GM23338 (cell line): ENCODE results near the gene SF1. TPM values are rescaled to one million over a fixed set of nuclear protein-coding genes. Genes with fewer than 3 reads are reported as not detected.
"Not testable (repeated sequence)": the region's sequence is repeated elsewhere in the genome, so short reads cannot be mapped to it uniquely, and the experiment has no call there.

Source experiments
- ATAC-seq: fragments of 200-7000 bp; cut with Tn5 transposase; 3 replicates; pipeline ENCODE4 v1.9.1; 2020
- DNase-seq: peaks from one replicate; pipeline ENCODE4 v3.0.0-alpha.2; 2015; ENCODE audit warnings: low spot score
- H2AFZ ChIP-seq: fragments of 200-600 bp; sonication (generic); 2 replicates; pipeline ENCODE4 v1.8.0; 2016; ENCODE audit warnings: antibody characterized with exemption, mild to moderate bottlenecking, moderate library complexity
- H3F3A ChIP-seq: fragments of 200-600 bp; sonication (generic); replicated peaks from 2 replicates; pipeline ENCODE4 v1.8.0; 2017; ENCODE audit warnings: antibody characterized with exemption, mixed run types, low read depth
- H3K27ac ChIP-seq: fragments of 200-600 bp; sonication (generic); 2 replicates; pipeline ENCODE4 v1.6.1; 2016; ENCODE audit warnings: low read depth
- H3K27me3 ChIP-seq: fragments of 200-600 bp; sonication (generic); 2 replicates; pipeline ENCODE4 v1.8.0; 2016; ENCODE audit warnings: mild to moderate bottlenecking, mixed run types, moderate library complexity; ENCODE audit not compliant: insufficient read depth
- H3K36me3 ChIP-seq: fragments of 200-600 bp; sonication (generic); 2 replicates; pipeline ENCODE4 v1.8.0; 2016; ENCODE audit warnings: mild to moderate bottlenecking; ENCODE audit not compliant: insufficient read depth
- H3K4me1 ChIP-seq: fragments of 200-600 bp; sonication (generic); 2 replicates; pipeline ENCODE4 v1.8.0; 2016; ENCODE audit warnings: mild to moderate bottlenecking, moderate library complexity; ENCODE audit not compliant: insufficient read depth
- H3K4me2 ChIP-seq: fragments of 200-600 bp; sonication (generic); 2 replicates; pipeline ENCODE4 v1.7.1; 2017; ENCODE audit warnings: mixed run types
- H3K4me3 ChIP-seq: fragments of 200-600 bp; sonication (generic); 2 replicates; pipeline ENCODE4 v1.6.1; 2016; ENCODE audit warnings: mixed run types
- H3K79me2 ChIP-seq: fragments of 200-600 bp; sonication (generic); replicated peaks from 2 replicates; pipeline ENCODE4 v1.8.0; 2017; ENCODE audit warnings: mild to moderate bottlenecking; ENCODE audit not compliant: insufficient read depth
- H3K9me2 ChIP-seq: fragments of 200-600 bp; sonication (generic); 2 replicates; pipeline ENCODE4 v1.8.0; 2017; ENCODE audit not compliant: insufficient read depth
- H4K20me1 ChIP-seq: fragments of 200-600 bp; sonication (generic); replicated peaks from 2 replicates; pipeline ENCODE4 v1.8.0; 2017; ENCODE audit warnings: mild to moderate bottlenecking; ENCODE audit not compliant: insufficient read depth
- H3K27ac Mint-ChIP-seq: 2 replicates; pipeline ENCODE4 v1.8.0; 2020; ENCODE audit warnings: inconsistent platforms, mild to moderate bottlenecking, moderate library complexity, mixed read lengths
- H3K27me3 Mint-ChIP-seq: 3 replicates; pipeline ENCODE4 v1.8.0; 2022; ENCODE audit warnings: low read depth, mild to moderate bottlenecking, moderate library complexity, mixed read lengths, inconsistent platforms; ENCODE audit not compliant: insufficient read depth, poor library complexity
- H3K36me3 Mint-ChIP-seq: 3 replicates; pipeline ENCODE4 v1.8.0; 2021; ENCODE audit warnings: low read depth, mild to moderate bottlenecking, inconsistent platforms, moderate library complexity, mixed read lengths
- H3K4me1 Mint-ChIP-seq: 3 replicates; pipeline ENCODE4 v1.8.0; 2020; ENCODE audit warnings: mild to moderate bottlenecking, inconsistent platforms, mixed read lengths
- H3K4me3 Mint-ChIP-seq: 3 replicates; pipeline ENCODE4 v1.8.0; 2021; ENCODE audit warnings: moderate library complexity, mild to moderate bottlenecking, inconsistent platforms, mixed read lengths
- H3K9me3 Mint-ChIP-seq: 3 replicates; pipeline ENCODE4 v1.8.0; 2020; ENCODE audit warnings: moderate library complexity, mild to moderate bottlenecking, inconsistent platforms, mixed read lengths
- CREB1 ChIP-seq: fragments of 250-450 bp; sonication (Bioruptor Pico); IDR thresholded peaks from 2 replicates; pipeline ENCODE4 v1.5.0; 2020; ENCODE audit warnings: low read depth, mild to moderate bottlenecking, moderate library complexity
- ETS1 ChIP-seq: IDR thresholded peaks from 2 replicates; pipeline ENCODE4 v1.6.1; 2016; ENCODE audit warnings: antibody characterized with exemption
- EZH2phosphoT487 ChIP-seq: fragments of 200-600 bp; sonication (generic); IDR thresholded peaks from one replicate; pipeline ENCODE4 v1.8.1; 2018; ENCODE audit warnings: antibody characterized with exemption; ENCODE audit not compliant: unreplicated experiment
- JUNB ChIP-seq: IDR thresholded peaks from one replicate; pipeline ENCODE4 v1.6.1; 2016; ENCODE audit warnings: antibody characterized with exemption; ENCODE audit not compliant: unreplicated experiment
- NANOG ChIP-seq: IDR thresholded peaks from 2 replicates; pipeline ENCODE4 v1.6.1; 2016; ENCODE audit warnings: antibody characterized with exemption, borderline replicate concordance
- POLR2AphosphoS5 ChIP-seq: IDR thresholded peaks from 2 replicates; pipeline ENCODE4 v1.6.1; 2016; ENCODE audit warnings: antibody characterized with exemption, low read depth
- REST ChIP-seq: IDR thresholded peaks from one replicate; pipeline ENCODE4 v1.6.1; 2018; ENCODE audit warnings: antibody characterized with exemption; ENCODE audit not compliant: unreplicated experiment
- STAT1 ChIP-seq: IDR thresholded peaks from one replicate; pipeline ENCODE4 v1.6.1; 2016; ENCODE audit warnings: antibody characterized with exemption; ENCODE audit not compliant: unreplicated experiment
- ZNF462 ChIP-seq: fragments of 250-450 bp; sonication (Bioruptor Pico); IDR thresholded peaks from 2 replicates; pipeline ENCODE4 v1.5.0; 2020; ENCODE audit warnings: mild to moderate bottlenecking, moderate library complexity
- polyA plus RNA-seq: library from polyadenylated mRNA; unstranded; fragments of >200 nt; fragmentation: Nextera tagmentation; extraction: Ambion mirVana; gene quantifications from 2 replicates; pipeline ENCODE4 v1.2.1, GENCODE V29; 2016
- total RNA-seq: library from RNA; depleted of rRNA; stranded (reverse); fragments of >200 nt; shearing (Covaris generic); gene quantifications from 2 replicates; pipeline ENCODE4 v1.2.3, GENCODE V29; 2014

Gene SF1
- total and polyA plus RNA-seq, 2 experiments from 2014 or later, result 76.9 to 252 TPM

GRCh38 chr11:64817476-64817875 lies 39.1 kb upstream of the SF1 start:
- Histone ChIP-seq H3K27ac (no peak overlapping the region), H3F3A (no peaks in the 10 kb centered on the region), H3K4me2 (no peak overlapping the region), H3K27me3 (no peaks in the 10 kb centered on the region), H3K4me3 (no peak overlapping the region), H3K36me3 (no peaks in the 10 kb centered on the region), H2AFZ (no peak overlapping the region), H3K9me2 (no peaks in the 10 kb centered on the region), H3K4me1 (no peaks in the 10 kb centered on the region), H3K79me2 (no peaks in the 10 kb centered on the region), H4K20me1 (no peaks in the 10 kb centered on the region)
- Mint-ChIP-seq H3K27me3 (peaks cover 10% of the 10 kb centered on the region), H3K36me3 (no peaks in the 10 kb centered on the region), H3K27ac (no peak overlapping the region), H3K4me3 (no peak overlapping the region; the same call in 2 of the 3 replicates), H3K9me3 (no peaks in the 10 kb centered on the region), H3K4me1 (no peaks in the 10 kb centered on the region)
- TF ChIP-seq NANOG (no peak), CREB1 (CRISPR knock-in tag) (no peak), ETS1 (no peak), EZH2phosphoT487 (no peak), REST (no peak), POLR2AphosphoS5 (no peak), STAT1 (no peak), JUNB (no peak), ZNF462 (CRISPR knock-in tag) (no peak)
- DNase-seq (no peak), ATAC-seq (no peak)

GRCh38 chr11:64815433-64815832 lies 37.1 kb upstream of the SF1 start:
- H3K36me3 ChIP-seq, H3F3A ChIP-seq, H2AFZ ChIP-seq, H3K4me1 Mint-ChIP-seq, ATAC-seq, H3K9me2 ChIP-seq, H3K27me3 ChIP-seq, H3K4me2 ChIP-seq, H3K9me3 Mint-ChIP-seq, DNase-seq, H3K27ac Mint-ChIP-seq, H3K27me3 Mint-ChIP-seq, H4K20me1 ChIP-seq, H3K4me1 ChIP-seq, H3K4me3 Mint-ChIP-seq, H3K27ac ChIP-seq, H3K4me3 ChIP-seq, H3K36me3 Mint-ChIP-seq, H3K79me2 ChIP-seq: not testable (repeated sequence)
